ENCODE results near the gene CTCF. TPM values are rescaled to one million over a fixed set of nuclear protein-coding genes. Genes with fewer than 3 reads are reported as not detected.

The CTCF gene
- total RNA-seq, 2 donors from 2014 or later: 24.5 to 31.6 TPM

DNA sequence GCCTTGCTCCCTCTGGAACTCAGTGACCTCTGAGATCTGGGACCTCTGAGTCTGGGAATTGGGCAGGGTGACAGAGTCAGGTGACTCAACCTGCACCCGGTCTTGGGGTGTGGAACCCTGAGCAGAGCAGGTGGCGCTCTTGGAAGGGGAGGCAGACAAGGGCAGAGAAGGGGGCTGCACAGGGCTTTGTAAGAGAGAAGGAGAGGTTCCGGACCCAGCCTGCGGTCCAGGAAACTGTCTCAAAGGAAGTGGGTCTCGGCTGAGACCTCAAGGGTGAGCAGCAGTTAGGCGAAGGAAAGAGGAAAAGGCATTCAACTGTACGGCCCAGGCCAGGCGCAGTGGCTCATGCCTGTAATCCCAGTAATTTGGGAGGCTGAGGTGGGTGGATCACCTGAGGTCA is 43.6 kb upstream of the CTCF start:
- H3K9me3 ChIP-seq: no peaks in the 10 kb centered on the region
- peaks cover 0 to 12% of the 10 kb centered on the region in 2 donors for H3K4me1 ChIP-seq
- TF ChIP-seq, protein P1, sequence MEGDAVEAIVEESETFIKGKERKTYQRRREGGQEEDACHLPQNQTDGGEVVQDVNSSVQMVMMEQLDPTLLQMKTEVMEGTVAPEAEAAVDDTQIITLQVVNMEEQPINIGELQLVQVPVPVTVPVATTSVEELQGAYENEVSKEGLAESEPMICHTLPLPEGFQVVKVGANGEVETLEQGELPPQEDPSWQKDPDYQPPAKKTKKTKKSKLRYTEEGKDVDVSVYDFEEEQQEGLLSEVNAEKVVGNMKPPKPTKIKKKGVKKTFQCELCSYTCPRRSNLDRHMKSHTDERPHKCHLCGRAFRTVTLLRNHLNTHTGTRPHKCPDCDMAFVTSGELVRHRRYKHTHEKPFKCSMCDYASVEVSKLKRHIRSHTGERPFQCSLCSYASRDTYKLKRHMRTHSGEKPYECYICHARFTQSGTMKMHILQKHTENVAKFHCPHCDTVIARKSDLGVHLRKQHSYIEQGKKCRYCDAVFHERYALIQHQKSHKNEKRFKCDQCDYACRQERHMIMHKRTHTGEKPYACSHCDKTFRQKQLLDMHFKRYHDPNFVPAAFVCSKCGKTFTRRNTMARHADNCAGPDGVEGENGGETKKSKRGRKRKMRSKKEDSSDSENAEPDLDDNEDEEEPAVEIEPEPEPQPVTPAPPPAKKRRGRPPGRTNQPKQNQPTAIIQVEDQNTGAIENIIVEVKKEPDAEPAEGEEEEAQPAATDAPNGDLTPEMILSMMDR (IDR thresholded peaks at IDR 0.05): no peak
- no peak for DNase-seq (ENCODE audit: low spot score)
- no peaks in the 10 kb centered on the region for H3K27me3 ChIP-seq
- H3K4me3 ChIP-seq: no peak overlapping the region
- no peak overlapping the region for H3K27ac ChIP-seq
- no peaks in the 10 kb centered on the region for H3K36me3 ChIP-seq

GRCh38 chr16:67519242-67519641 is 43.1 kb upstream of the CTCF start:
- DNase-seq (ENCODE audit: low spot score): no peak
- TF ChIP-seq, protein P1 (IDR thresholded peaks at IDR 0.05): no peak
- Histone ChIP-seq H3K27me3 (no peaks in the 10 kb centered on the region), H3K4me1 (peaks cover 0 to 12% of the 10 kb centered on the region in 2 donors), H3K4me3 (no peak overlapping the region), H3K9me3 (no peaks in the 10 kb centered on the region), H3K27ac (no peak overlapping the region), H3K36me3 (no peaks in the 10 kb centered on the region)

GRCh38 chr16:67521095-67521804 is 41.1 kb upstream of the CTCF start:
- peak; percentile 98 for DNase-seq (ENCODE audit: low spot score)
- Histone ChIP-seq H3K27me3 (no peaks in the 10 kb centered on the region), H3K4me3 (peak overlapping the region; percentile 33 to 49), H3K36me3 (no peaks in the 10 kb centered on the region), H3K9me3 (no peaks in the 10 kb centered on the region), H3K4me1 (peaks cover 0 to 12% of the 10 kb centered on the region in 2 donors), H3K27ac (peak overlapping the region; percentile 91 to 97)
- TF ChIP-seq, protein P1 (IDR thresholded peaks at IDR 0.05): peak; percentile 73 to 78

DNA sequence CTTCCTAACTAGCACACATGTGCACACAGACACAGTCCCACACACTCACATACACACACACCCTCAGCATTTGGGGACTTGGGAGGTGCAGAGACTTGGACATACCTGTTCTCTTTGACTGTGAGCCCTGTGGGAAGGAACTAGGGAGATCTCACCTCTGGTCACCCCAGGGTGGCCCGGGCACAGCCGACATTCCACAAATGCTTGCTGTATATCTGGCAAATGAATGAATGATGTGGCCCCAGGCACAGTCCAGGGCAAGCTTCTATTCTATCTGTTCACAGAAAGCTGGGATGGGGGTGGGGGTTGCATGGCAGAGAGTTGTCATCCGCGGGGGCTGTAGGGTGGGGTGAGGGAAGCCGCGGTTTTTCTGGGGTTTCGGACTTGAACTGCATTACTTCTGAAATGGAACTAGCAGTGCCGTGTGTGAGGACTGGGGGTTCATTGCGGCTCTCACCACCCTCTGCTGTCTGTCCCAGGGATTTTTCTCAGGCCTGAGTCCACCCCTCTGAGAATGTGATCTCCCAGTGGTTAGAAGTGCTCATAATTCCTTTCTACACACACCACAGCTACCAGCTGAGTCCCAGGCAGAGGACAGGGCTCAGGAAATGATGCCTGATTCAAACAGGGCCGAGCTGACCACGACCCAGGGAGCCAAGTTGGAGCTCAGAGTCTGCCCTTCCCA is 37.0 kb upstream of the CTCF start:
- DNase-seq (ENCODE audit: low spot score): no peak
- no peak overlapping the region for H3K27ac ChIP-seq
- H3K4me3 ChIP-seq: no peak overlapping the region
- H3K4me1 ChIP-seq: peaks cover 0 to 22% of the 10 kb centered on the region in 2 donors
- no peaks in the 10 kb centered on the region for H3K9me3 ChIP-seq
- TF ChIP-seq, protein P1 (IDR thresholded peaks at IDR 0.05): no peak
- H3K27me3 ChIP-seq: no peaks in the 10 kb centered on the region
- no peaks in the 10 kb centered on the region for H3K36me3 ChIP-seq

GRCh38 chr16:67526149-67526791 is 36.1 kb upstream of the CTCF start:
- H3K4me3 ChIP-seq: no peak overlapping the region
- TF ChIP-seq, protein P1 (IDR thresholded peaks at IDR 0.05): no peak
- no peaks in the 10 kb centered on the region for H3K27me3 ChIP-seq
- no peak for DNase-seq (ENCODE audit: low spot score)
- no peaks in the 10 kb centered on the region for H3K9me3 ChIP-seq
- H3K4me1 ChIP-seq: peaks cover 0 to 27% of the 10 kb centered on the region in 2 donors
- H3K27ac ChIP-seq: no peak overlapping the region
- no peaks in the 10 kb centered on the region for H3K36me3 ChIP-seq

Measured in right atrium auricular region (tissue), 2 donors.